ENCODE results near the gene PTPRF.
"Not testable (repeated sequence)": the region's sequence is repeated elsewhere in the genome, so short reads cannot be mapped to it uniquely, and the experiment has no call there.

The PTPRF gene

GRCh38 chr1:43530483-43531106 is at the start of gene PTPRF:
TSS of gene PTPRF (plus strand) at chr1:43530883. CDS start at chr1:43545076, 14,193 bp downstream.
- DNase-seq: no peak

DNA sequence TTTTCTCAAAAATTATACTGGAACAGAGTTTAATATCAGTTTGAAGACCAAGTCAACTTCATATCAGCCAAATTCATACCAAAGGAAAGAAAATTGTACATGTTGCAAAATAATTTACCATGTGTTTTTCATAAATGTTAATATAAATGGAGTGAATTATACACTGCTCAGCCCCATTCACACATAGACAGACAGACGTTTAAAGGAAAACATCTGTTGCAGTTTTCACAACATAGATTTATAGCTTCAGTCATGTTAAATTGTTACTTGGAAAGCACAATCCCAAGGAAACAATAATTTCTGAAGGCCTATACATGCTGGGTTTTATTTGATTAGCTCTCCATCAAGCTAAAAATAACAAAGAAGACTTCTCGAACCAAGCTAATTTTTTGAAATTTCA is 49.2 kb upstream of the PTPRF start:
- DNase-seq: no peak

GRCh38 chr1:43482215-43482614 is 48.5 kb upstream of the PTPRF start:
- DNase-seq: no peak

- no peak for DNase-seq
Measured at GRCh38 chr1:43484367-43484766, 46.3 kb upstream of the PTPRF start.

DNA sequence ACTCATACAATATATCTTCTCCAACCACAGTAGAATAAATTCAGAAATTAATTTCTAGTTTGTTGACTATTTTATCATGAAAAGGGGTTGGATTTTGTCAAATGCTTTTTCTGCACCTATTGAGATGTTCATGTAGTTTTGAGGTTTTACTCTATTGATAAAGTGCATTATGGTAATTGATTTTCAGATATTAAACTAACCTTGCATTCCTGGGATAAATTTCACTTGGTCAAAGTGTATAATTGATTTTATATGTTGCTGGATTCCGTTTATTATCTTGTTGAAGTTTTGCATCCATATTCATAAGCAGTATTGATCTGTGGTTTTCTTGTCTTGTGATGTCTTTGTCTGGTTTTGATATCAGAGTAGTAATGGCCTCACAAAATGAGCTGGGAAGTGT is 42.5 kb upstream of the PTPRF start:
- DNase-seq: no peak

GRCh38 chr1:43491061-43491460 is 39.6 kb upstream of the PTPRF start:
- no peak for DNase-seq

DNA sequence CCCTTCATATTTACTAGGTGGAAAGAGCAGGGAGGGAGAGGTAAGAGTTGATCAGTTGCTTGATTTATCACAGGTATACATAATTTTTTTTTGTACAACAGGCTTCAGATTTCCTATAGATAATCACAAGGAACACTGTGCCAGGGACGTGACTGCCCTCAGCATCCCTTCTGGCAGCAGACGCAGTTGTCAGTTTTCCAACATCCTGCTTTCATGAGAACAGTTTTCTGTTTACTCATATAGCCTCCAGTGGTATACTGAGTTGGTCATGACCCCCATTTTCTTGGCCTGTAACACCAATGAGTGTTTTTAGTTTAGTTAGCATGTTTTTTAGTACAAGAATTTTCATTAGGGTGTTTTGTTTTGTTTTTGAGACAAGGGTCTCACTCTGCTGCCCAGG is 37.9 kb upstream of the PTPRF start:
- DNase-seq: no peak

GRCh38 chr1:43493661-43494450 is 36.8 kb upstream of the PTPRF start:
- DNase-seq: no peak

GRCh38 chr1:43495204-43495603 is 35.5 kb upstream of the PTPRF start:
- no peak for DNase-seq

DNA sequence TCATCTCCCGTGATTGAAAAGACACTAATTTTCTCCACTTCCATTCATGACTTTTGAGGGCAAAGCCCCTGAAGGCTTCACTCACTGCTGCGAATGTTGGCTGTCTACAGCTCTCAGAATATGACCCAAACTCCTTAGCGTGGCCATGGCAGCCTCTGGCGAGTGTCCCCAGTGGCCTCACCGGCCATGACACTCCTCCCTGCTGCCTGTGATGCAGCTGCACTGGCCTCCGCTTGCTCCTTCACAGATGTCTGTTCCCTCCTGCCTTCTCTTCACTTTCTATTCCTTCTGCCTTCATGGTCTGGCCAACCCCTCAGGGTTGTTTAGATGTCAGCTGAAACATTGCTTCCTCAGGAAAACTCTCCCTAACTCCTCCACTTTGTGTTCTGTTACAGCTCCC is 30.8 kb upstream of the PTPRF start:
- DNase-seq: no peak

- not testable (repeated sequence) for DNase-seq
Measured at GRCh38 chr1:43501806-43502205, 28.9 kb upstream of the PTPRF start.

GRCh38 chr1:43503534-43503933 is 27.1 kb upstream of the PTPRF start:
- DNase-seq: no peak

DNA sequence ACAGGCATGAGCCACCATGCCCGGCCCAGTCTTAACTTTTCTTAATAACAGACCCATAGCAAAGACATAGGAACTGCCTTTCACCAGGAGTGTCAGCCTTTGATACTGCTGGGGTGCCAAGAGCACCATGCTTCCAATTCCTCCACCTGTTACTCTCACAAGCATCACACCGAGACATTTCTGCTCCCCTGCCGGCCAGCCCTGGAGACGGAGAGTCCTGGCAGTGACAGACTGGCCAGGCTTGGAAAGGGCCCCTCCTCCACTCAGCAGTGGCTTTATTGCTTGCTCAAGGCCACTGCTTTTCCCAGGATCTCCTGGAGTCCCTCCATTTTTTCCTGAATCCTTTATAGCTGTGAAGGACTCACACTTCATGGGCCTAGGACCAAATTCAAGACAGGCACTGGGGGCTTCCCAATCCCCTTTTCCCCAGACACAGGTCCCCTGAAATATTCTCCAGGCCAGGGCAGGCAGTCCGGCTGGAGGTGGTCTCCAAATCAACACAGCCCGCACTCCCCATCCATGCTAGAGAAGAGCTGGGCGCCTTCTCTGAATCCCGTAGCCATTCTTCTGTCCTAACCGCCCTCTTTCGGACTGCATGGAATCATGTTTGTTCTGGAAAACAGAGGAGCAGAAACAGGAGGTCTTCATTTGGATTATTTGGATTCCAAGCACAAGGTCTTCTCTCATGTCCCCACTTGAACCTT is 25.5 kb upstream of the PTPRF start:
- DNase-seq: no peak

DNA sequence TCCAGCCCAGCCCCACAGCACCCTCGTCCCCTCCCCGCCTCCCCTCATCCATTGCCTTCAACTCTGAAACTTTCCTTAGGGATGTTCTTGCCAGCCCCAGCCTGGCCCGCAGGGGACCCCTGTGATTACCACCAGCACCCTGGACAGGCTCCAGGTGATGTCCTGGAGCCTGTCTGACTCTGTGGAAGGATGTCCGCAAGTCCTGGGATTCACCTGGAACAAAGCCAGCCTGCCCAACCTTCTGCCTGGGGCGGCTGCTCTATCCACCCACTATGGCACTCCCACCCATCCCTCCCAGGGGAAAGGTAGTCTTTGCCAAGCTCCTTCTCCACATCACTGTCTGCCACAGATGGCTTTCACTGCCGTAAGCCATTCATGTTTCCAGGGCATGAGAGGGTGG is 24.4 kb upstream of the PTPRF start:
- no peak for DNase-seq

DNA sequence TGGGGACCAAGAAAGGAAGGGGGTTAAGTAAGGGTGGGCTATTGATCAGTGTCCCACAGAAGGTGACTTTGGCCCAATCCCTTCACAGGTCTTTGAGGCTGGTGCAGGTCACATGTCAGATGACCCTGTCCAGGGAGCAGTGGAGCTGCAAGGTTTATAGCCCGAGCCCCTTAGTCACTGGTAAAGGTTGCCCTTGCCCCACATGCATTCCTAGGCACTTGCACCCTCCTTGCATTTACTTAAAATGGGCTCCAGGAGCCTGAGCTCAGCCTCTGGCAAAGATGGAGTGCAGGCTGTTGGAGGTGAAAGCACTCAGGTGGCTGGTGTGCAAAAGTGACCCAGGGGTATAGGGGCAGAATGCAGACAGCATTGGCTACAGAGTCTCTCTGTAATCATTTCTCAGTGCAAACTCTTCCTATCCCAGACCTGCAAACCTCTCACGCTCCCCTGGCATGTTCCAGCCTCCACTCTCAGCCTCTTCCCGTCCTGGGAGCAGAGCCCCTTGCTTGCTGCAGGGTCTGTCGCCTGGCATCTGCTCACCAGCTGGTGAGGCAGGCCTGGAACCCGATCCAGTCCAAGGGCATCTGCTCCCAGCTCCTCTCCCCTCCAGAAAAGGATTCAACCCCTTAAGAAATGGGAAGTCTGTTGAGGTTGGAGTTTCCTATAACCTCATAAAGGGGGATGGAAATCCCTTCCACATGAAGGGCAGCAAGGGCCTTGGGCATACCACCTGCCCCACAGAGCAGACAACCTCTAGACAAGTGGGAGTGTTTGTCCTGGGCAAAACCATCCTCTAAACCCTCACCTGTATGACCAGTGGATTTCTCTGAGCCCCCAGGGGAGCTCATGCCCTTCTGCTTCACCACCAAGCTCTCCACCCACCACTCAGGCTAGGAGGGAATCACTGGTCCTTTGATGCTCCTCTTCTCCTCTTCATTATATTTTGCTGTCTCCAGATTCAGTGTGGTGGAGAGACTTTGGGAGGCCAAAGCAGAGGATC is 23.1 kb upstream of the PTPRF start:
- DNase-seq: no peak

- DNase-seq: no peak
Measured at GRCh38 chr1:43509007-43509739, 21.5 kb upstream of the PTPRF start.

GRCh38 chr1:43509740-43510375 is 20.8 kb upstream of the PTPRF start:
- DNase-seq: no peak

DNA sequence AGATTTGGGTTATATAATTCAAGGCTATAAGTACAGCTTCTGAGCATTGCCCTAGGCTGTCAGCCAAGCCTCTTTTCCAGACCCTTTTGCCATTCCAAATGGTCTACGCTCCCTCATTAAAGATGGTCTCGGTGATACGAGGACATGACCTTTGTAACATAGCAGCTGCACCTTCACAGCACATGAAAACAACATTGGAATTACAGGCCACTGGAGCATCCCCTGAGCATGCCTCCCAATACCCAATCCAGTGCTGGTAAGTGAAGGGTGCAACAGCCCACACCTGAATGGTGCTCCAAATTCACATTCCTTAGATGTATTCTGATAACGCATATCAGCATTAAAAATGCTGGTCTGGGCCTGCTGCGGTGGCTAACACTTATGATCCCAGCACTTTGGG is 20.1 kb upstream of the PTPRF start:
- DNase-seq: no peak

GRCh38 chr1:43511394-43511793 is 19.3 kb upstream of the PTPRF start:
- no peak for DNase-seq

DNA sequence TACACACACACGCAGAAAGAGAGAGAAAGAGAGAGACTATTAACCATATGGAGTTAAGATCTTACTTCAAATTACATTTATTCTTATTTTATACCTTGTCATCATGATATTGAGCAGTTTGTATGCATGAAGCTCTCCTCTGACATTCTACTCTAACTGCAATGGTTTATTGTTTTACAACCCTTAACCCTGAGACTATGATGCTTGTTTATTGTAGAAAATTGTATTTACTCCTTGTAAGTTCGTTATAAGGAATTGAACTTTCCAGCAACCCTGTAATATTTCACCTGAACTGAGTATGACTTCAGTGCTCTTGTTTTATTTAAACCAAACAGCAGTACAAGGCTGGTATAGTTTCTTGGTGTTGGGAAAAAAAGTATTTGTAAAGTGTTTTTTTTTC is 18.6 kb upstream of the PTPRF start:
- DNase-seq: no peak

DNA sequence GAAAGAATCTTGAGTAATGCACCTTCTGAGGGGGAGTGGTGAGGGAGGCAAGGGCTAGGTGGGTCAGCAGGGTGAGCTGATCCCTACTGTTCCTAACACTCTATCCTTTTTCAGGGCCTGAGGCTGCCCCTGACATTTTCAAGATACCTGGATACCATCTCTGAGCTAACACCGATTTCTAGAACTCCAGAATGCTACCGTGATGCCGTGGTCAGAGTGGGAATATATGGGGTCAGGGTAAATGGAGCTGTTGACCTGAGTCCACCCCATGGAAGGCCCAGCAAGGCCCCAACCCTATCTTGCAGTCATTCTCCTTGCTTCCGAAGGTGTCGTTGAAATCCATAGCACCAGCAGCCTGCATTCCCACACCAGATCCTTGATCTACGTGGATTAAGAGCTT is 18.0 kb upstream of the PTPRF start:
- DNase-seq: no peak
